HG02870 (cell line): Measurements from ENCODE around the gene RDM1.
"Not testable (repeated sequence)": the region's sequence is repeated elsewhere in the genome, so short reads cannot be mapped to it uniquely, and the experiment has no call there.

ENCODE experiments used
- ATAC-seq: cut with Tn5 transposase; IDR thresholded peaks from one replicate; pipeline ENCODE4 v1.9.1; 2021; ENCODE audit warnings: mild to moderate bottlenecking, moderate library complexity; ENCODE audit not compliant: unreplicated experiment

Gene RDM1

GRCh38 chr17:35900708-35901480, 29.7 kb downstream of the RDM1 start:
- ATAC-seq, result no peak

GRCh38 chr17:35900280-35900679, 30.3 kb downstream of the RDM1 start:
- ATAC-seq, result no peak

- no peak for ATAC-seq
These were observed 32.1 kb downstream of the RDM1 start for GRCh38 chr17:35898283-35899070.

GRCh38 chr17:35897772-35898171, 32.8 kb downstream of the RDM1 start:
- not testable (repeated sequence) for ATAC-seq

- peak; percentile 66 for ATAC-seq
These were observed 34.7 kb downstream of the RDM1 start for GRCh38 chr17:35895636-35896587.

DNA sequence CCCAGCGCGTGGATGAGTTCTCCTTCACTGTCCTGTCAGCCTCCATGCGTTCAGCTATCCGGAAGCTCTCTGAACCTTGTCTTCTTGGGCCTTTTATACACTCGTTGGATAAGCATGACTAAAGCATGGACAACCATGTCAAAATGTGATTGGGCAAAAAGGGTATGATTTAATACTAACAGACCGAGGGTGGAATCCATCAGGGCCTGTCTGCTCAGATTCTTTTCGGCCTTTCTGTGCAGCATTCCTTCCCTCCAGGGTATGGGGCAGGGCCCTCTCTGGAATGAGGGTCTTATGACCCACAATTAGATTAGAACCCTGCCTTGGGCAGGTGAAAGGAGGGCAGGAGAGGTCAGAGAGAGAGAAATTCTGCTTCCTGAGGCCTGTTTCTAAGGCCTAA, 36.4 kb downstream of the RDM1 start:
- ATAC-seq, result no peak

GRCh38 chr17:35893751-35894150, 36.8 kb downstream of the RDM1 start:
- ATAC-seq, result no peak

- ATAC-seq, result no peak
These were observed 38.2 kb downstream of the RDM1 start for GRCh38 chr17:35892091-35893035.

DNA sequence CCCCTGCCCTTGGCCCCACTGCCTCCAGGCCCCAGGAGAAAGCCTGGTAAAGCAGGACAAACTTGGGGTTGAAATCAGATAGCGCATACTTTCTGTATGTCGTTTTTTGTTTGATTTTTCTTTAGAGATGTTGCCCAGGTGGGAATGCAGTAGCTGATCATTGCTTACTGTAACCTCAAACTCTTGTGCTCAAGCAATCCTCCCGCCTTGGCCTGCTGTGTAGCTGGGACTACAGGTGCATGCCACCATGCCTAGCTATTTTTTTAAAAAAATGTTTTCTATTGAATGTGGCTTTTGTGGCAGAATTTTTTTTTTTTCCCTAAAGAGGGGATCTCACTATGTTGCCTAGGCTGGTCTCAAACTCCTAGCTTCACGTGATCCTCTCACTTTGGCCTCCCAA, 39.3 kb downstream of the RDM1 start:
- no peak for ATAC-seq

DNA sequence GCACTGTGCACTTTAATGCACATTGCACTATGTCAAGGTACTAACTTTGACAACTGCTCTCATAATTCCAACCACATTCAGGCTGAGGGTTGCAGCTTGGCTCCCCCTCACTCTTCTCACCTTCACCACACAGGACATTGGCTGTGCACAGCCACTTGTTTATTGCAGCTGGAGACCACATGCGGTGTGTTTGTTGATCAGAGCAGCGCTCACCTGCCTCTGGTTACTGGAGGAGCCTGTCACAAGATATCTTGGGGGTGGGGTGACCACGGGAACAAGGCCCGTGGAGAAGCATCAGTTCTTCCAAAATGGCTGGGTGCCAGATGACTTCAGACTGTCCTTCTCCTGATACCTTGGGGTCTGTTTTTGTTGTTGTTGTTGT, 39.8 kb downstream of the RDM1 start:
- no peak for ATAC-seq

DNA sequence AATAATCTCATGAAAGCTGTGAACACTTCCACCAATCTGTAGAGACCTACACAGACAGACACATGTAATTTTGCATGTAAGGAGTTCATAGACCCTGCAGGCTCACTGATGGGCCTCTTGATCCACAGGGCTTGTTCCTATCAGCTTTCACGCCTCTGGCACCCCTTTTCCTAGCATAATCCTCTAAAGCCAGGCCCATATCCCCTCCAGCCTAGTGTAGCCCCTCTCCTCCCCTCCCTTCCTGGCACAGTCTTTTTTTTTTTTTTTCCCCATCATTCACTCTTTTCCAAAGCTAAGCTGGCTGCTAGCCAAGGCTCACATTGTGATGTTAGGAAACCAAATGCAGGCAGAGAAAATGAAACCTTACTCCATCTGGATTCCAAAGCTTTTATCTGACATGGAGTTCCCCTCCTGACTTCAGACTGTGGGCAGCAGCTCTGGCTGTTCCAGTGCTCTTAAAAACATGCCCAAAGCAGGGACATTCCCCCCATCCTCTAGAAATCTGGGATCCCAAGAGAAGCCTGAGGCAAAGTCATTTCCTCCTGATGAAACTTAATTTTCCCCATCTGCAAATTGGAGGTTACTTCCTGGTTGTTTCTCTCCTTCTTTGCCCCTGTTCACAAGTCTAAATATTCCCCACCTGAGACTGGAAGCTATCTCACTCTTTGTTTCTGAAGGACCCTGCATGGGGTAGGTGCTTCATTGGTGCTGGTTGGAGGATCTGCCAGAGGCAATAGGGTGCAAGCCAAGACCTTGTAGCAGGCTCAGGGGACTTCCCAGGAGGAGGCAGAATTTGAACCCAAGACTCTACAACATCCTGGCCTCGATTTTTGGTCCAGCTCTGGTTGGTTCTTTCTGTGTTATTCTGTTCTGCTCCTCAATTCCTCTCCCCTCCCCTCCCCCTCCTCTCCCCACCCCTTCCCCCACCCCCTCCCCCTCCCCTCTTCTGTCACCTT, 40.5 kb downstream of the RDM1 start:
- no peak for ATAC-seq

DNA sequence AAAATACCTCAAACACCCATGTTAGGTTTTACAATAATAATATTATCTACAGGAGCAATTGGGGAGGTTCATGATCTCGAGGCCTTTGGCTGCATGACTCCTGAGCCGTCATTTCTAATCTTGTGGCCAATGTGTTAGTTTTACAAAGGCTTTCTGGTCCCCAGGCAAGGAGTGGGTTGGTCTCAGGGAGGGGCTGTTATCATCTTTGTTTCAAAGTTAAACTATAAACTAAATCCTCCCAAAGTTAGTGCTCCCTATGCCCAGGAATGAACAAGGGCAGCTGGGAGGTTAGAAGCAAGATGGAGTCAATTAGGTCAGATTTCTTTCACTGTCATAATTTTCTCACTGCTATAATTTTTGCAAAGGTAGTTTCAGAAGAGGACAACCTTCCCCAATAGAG, 41.3 kb downstream of the RDM1 start:
- no peak for ATAC-seq

DNA sequence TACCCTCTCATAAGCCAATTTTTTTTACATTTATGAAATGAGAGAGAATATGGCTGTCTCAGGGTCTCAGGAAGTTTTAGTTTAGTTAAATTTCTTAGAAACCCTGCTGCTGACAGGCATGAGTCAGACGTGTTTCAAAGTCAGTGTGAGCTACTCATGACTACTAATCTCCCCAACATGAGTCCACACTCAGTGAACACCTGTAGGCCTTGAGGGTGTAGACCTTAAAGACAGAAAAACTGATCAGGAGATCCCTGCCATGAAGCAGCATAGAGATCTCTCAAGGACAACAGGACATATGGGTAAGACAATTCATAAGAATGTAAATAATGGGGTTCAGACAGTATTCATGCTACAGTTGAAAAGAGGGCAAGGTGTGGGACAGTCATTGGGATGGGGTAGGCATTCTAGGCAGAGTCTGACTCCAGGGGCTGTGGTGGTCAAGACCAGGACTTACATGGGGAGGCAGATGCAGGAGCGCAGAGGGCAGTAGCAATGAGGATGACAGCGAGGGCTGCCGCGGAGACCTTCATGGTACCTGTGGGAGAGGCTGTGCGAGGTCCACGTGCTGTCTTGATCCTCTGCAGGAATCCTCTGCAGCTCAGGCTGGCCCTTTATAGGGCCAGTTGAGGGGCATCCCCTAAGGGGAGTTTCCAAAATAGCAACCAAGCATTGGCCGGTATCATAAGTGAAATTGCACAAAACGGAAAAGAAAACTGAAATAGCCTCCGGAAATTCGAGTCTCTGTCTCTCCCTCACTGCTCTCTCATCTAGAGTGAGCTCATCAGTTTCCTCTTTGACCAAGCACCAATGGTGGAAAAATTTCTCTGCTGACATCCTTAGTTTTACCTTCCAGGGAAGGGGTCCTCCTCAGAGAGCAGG, 50.6 kb downstream of the RDM1 start, which contains the start of gene CCL5:
CCL5 (minus strand) TSS at position 588 of the 882 bp plus-strand sequence.
- ATAC-seq, result peak; percentile 85

GRCh38 chr17:35878361-35878760, 52.2 kb downstream of the RDM1 start:
- ATAC-seq, result no peak

DNA sequence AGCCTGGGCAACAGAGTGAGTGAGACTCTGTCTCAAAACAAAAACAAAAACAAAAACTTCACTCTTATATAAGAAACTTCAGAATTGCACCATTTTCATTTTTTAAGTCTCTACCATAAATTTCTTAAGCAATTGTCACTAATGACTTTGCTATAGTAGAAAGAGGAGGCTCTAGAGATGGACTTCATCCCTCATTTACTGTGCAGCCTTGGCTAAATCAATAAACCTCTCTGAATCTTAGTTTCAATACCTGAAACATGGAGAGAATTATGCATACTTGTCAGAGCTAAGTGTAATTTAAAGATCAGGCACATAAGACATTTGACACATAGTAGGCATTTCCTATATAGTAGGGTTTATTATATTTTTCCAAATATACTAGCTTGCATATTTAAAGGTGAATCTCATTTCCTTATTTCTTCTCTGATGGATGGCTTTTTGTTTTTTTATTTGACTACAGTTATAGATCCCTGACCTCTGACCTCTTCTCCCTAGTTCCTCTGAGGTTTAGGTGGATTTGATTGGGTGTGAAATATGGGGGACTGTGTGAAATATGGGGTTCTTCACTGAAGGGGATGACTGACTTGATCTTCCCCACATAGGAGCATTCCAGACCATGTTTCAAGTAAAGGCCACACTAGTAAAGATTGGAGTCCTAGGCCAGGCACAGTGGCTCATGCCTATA, 53.1 kb downstream of the RDM1 start:
- ATAC-seq, result no peak

DNA sequence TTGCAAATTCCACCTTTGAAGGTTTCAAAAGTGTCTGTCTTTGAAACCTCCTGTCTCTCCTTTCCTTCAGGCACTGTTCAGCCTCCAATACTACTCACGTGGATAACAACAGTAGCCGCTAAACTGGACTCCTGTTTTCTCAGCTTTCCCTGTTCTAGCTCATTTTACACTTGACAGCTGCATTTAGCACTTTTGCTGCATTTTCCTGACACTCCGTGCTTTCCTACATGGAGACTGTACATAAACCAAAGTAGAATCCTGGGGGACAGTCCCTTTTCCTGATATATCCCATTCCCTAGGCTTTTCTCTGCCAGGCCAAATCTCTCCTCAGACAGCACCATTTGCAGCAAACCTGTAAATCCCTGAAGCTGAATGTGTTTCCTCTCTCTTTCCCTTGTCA, 54.0 kb downstream of the RDM1 start:
- ATAC-seq, result no peak

- no peak for ATAC-seq
These were observed 54.8 kb downstream of the RDM1 start for GRCh38 chr17:35875800-35876139.
